Thyroid gland (tissue), 4 donors: ENCODE results near the gene PPP1R9A. TPM values are rescaled to one million over a fixed set of nuclear protein-coding genes. Genes with fewer than 3 reads are reported as not detected.

Experiments
- DNase-seq, 2 donors: peaks; one replicate each; pipeline ENCODE4 v3.0.0-alpha.2; 2019
- H3K27ac ChIP-seq, 3 donors: fragments of 200-600 bp; sonication (generic); 1 replicate in 2 of 3; 2 replicates in 1 of 3; pipeline ENCODE4 v1.5.1; 2016 to 2019; ENCODE audit warnings: mild to moderate bottlenecking in 1 of 3, moderate library complexity in 1 of 3
- H3K27me3 ChIP-seq: fragments of 200-600 bp; sonication (generic); one replicate; pipeline ENCODE4 v1.5.1; 2019
- H3K36me3 ChIP-seq, 2 donors: fragments of 200-600 bp; sonication (generic); one replicate each; pipeline ENCODE4 v1.5.1; 2016 to 2019
- H3K4me1 ChIP-seq, 2 donors: fragments of 200-600 bp; sonication (generic); one replicate each; pipeline ENCODE4 v1.5.1; 2017 to 2019
- H3K4me3 ChIP-seq, 3 donors: fragments of 200-600 bp; sonication (generic); replicated peaks in 1 of 3; 1 replicate in 2 of 3; 2 replicates in 1 of 3; pipeline ENCODE4 v1.5.1; 2016; ENCODE audit warnings: mild to moderate bottlenecking in 1 of 3
- H3K9me3 ChIP-seq: fragments of 200-600 bp; sonication (generic); one replicate; pipeline ENCODE4 v1.5.1; 2017
- POLR2A ChIP-seq, 2 donors: fragments of 450-650 bp; IDR thresholded peaks; one replicate each; pipeline ENCODE4 v1.6.1; 2017; ENCODE audit warnings: antibody characterized with exemption in 2 of 2, mild to moderate bottlenecking in 2 of 2, moderate library complexity in 1 of 2
- WGBS, 2 donors: methylation state at CpG; one replicate each; pipeline ENCODE4 v1.1.5; 2017; 5-methylcytosine and 5-hydroxymethylcytosine counted together
- intact Hi-C: fragments of 100-400 bp; cut with DNase I; formaldehyde crosslinking; loops from one replicate; pipeline ENCODE4 v1.15.1; 2023
- total RNA-seq, 4 donors: library from RNA; depleted of rRNA; stranded (reverse); fragments of >200 nt; gene quantifications; one replicate each; pipeline ENCODE4 v1.2.3, GENCODE V29; 2016
- TF ChIP-seq, protein P1 (sequence below), 6 experiments: fragments of 200-600 bp in 3 of 6; fragments of 450-650 bp in 3 of 6; sonication (generic) in 3 of 6; IDR thresholded peaks; one replicate each; pipeline ENCODE4 v1.5.1; 2016 to 2019; ENCODE audit warnings: antibody characterized with exemption in 6 of 6, mild to moderate bottlenecking in 2 of 6, inconsistent platforms in 1 of 6, moderate library complexity in 1 of 6

Gene PPP1R9A
- total RNA-seq, 4 donors from 2014 or later: 38.8 to 89.6 (median 45.5) TPM

DNA sequence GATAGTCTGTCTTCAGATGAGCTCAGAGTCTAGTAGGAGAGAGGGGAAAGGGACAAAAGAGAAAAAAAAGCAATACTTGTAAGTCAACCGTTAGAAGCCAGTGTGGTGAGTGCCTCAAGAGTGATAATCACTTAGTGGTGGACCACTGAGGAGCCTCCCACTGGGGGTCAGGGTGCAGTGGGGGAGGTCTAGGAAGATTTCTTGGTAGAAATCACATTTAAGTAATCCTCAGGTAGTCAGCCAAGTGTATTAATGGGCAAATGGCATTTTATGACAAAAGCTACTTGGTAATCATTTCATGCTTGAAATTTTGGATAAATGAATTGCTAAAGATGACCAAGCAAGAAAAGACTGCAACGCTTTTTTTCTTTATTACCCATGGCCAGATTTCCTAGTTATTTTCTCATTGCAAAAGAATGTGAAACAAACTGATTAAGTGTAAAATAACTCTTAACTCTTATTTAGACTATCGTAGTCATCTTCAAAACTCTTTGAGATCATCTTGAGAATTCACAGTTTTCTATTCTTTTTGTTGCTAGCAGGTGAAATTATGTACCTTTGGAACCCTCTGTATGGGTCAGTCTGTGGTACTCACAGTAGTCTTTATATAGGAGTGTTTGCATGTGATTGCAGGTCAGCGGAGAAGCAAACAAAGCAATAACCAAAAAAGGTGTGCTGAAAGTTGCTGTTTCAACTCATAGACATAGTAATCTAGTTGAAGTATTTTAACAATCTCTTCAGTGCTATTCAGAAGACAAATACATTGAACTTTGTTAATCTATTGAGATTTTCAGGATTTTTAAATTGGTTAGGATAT, 63.9 kb downstream of the PPP1R9A start:
- Histone ChIP-seq H3K27me3 (no peaks in the 10 kb centered on the region), H3K27ac (peak overlapping the region; percentile 0 to 51 (median 13)), H3K4me1 (peaks cover 41 to 47% of the 10 kb centered on the region in 2 donors), H3K36me3 (no peaks in the 10 kb centered on the region), H3K9me3 (no peaks in the 10 kb centered on the region), H3K4me3 (no peak overlapping the region)
- DNase-seq: peak; percentile 43 to 55
- intact Hi-C loops: no loop called here
- WGBS, 2 donors: 33 to 47% methylated on average over 4 of the region's 4 CpGs
- no peak for TF ChIP-seq POLR2A (IDR thresholded peaks at IDR 0.05)
- TF ChIP-seq, protein P1, sequence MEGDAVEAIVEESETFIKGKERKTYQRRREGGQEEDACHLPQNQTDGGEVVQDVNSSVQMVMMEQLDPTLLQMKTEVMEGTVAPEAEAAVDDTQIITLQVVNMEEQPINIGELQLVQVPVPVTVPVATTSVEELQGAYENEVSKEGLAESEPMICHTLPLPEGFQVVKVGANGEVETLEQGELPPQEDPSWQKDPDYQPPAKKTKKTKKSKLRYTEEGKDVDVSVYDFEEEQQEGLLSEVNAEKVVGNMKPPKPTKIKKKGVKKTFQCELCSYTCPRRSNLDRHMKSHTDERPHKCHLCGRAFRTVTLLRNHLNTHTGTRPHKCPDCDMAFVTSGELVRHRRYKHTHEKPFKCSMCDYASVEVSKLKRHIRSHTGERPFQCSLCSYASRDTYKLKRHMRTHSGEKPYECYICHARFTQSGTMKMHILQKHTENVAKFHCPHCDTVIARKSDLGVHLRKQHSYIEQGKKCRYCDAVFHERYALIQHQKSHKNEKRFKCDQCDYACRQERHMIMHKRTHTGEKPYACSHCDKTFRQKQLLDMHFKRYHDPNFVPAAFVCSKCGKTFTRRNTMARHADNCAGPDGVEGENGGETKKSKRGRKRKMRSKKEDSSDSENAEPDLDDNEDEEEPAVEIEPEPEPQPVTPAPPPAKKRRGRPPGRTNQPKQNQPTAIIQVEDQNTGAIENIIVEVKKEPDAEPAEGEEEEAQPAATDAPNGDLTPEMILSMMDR (IDR thresholded peaks at IDR 0.05): no peak

- intact Hi-C loops: no loop called here
- peak overlapping the region; percentile 6 to 51 (median 8) for H3K27ac ChIP-seq
- H3K4me1 ChIP-seq: peaks cover 41 to 47% of the 10 kb centered on the region in 2 donors
- DNase-seq: peak in 1 of 2 donors; percentile 9
- no peaks in the 10 kb centered on the region for H3K9me3 ChIP-seq
- TF ChIP-seq, protein P1 (IDR thresholded peaks at IDR 0.05): no peak
- TF ChIP-seq POLR2A (IDR thresholded peaks at IDR 0.05): no peak
- WGBS, 2 donors: 36 to 48% methylated on average over 2 of the region's 2 CpGs
- no peak overlapping the region for H3K4me3 ChIP-seq
- H3K27me3 ChIP-seq: no peaks in the 10 kb centered on the region
- no peaks in the 10 kb centered on the region for H3K36me3 ChIP-seq
These were observed 64.9 kb downstream of the PPP1R9A start for GRCh38 chr7:94972296-94972695.

GRCh38 chr7:94973844-94974243, 66.5 kb downstream of the PPP1R9A start:
- no peaks in the 10 kb centered on the region for H3K36me3 ChIP-seq
- intact Hi-C loops: no loop called here
- 74 to 78% methylated on average over 3 of the region's 3 CpGs for WGBS, 2 donors
- peak overlapping the region in 2 of 3 donors; percentile 17 to 19 for H3K27ac ChIP-seq
- H3K9me3 ChIP-seq: no peaks in the 10 kb centered on the region
- no peak for DNase-seq
- H3K27me3 ChIP-seq: no peaks in the 10 kb centered on the region
- TF ChIP-seq, protein P1 (IDR thresholded peaks at IDR 0.05): no peak
- no peak for TF ChIP-seq POLR2A (IDR thresholded peaks at IDR 0.05)
- H3K4me1 ChIP-seq: peaks cover 41 to 47% of the 10 kb centered on the region in 2 donors
- no peak overlapping the region for H3K4me3 ChIP-seq

- intact Hi-C loops: no loop called here
- 70 to 80% methylated on average over 4 of the region's 4 CpGs for WGBS, 2 donors
- H3K4me1 ChIP-seq: peaks cover 38 to 42% of the 10 kb centered on the region in 2 donors
These were observed 67.0 kb downstream of the PPP1R9A start for GRCh38 chr7:94974423-94974822.

DNA sequence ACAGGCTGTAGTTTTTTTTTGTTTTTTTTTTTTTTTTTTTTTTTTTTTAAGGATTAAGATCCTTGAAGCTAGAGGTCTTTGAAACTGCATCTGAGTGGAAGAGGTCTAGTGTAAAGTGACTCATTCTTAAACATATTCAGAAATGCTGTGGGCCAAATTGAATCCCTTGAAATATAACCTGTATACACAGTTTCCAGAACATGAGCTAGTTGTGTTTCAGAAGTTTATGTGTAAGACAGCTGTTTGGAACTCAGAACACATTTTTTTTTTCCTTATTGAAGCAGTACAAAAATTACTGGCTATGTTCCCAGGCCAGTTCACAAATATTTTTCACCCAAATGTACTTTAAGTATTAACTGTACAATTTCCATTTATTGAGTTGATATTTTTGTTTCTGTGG, 67.9 kb downstream of the PPP1R9A start:
- intact Hi-C loops: no loop called here
- H3K27ac ChIP-seq: no peak overlapping the region
- no peaks in the 10 kb centered on the region for H3K27me3 ChIP-seq
- DNase-seq: no peak
- no peaks in the 10 kb centered on the region for H3K9me3 ChIP-seq
- peaks cover 29 to 33% of the 10 kb centered on the region in 2 donors for H3K4me1 ChIP-seq
- TF ChIP-seq, protein P1 (IDR thresholded peaks at IDR 0.05): no peak
- no peak overlapping the region for H3K4me3 ChIP-seq
- no peaks in the 10 kb centered on the region for H3K36me3 ChIP-seq

More at GRCh38 chr7:94974423-94974822, 67.0 kb downstream of the PPP1R9A start:
- no peak for DNase-seq
- H3K27ac ChIP-seq: peak overlapping the region in 1 of 3 donors; percentile 17
- no peak overlapping the region for H3K4me3 ChIP-seq
- H3K27me3 ChIP-seq: no peaks in the 10 kb centered on the region
- TF ChIP-seq, protein P1 (IDR thresholded peaks at IDR 0.05): no peak
- TF ChIP-seq POLR2A (IDR thresholded peaks at IDR 0.05): no peak
- no peaks in the 10 kb centered on the region for H3K36me3 ChIP-seq
- H3K9me3 ChIP-seq: no peaks in the 10 kb centered on the region
